Right lobe of liver (tissue), 4 donors: ENCODE measurements around the gene GH2.

ENCODE experiments used
- CTCF ChIP-seq, 4 donors: fragments of 200-600 bp in 3 of 4; fragments of 450-650 bp in 1 of 4; IDR thresholded peaks; one replicate each; pipeline versions ENCODE4 v1.5.1 to v1.8.0; 2016 to 2022; ENCODE audit warnings: antibody characterized with exemption in 4 of 4, mild to moderate bottlenecking in 2 of 4
- POLR2A ChIP-seq: fragments of 450-650 bp; IDR thresholded peaks from one replicate; pipeline ENCODE4 v1.6.1; 2017; ENCODE audit warnings: antibody characterized with exemption, mild to moderate bottlenecking
- donor health status: DM: no; HTN: no; CAD: no.
- donor health status: DM: no; HTN: no; CAD: no.
- donor health status: DM: no; HTN: yes; CAD: no.

- no peak for TF ChIP-seq POLR2A
- TF ChIP-seq CTCF (IDR thresholded peaks at IDR 0.05): peak; percentile 41 to 53 (median 48)
Measured at GRCh38 chr17:63881935-63882601, at the start of gene GH2.
